Measurements from ENCODE around the gene SRMS. TPM values are rescaled to one million over a fixed set of nuclear protein-coding genes. Genes with fewer than 3 reads are reported as not detected.

SRMS gene
- total RNA-seq, 1 experiment from 2014 or later, result not detected

- no peak for DNase-seq (ENCODE audit: low read depth)
Measured at GRCh38 chr20:63553933-63554290, 6.4 kb upstream of the SRMS start, which contains the start of gene FNDC11. Gene FNDC11, plus strand, starts transcription at chr20:63554159. Its CDS starts 1,505 bp downstream, at chr20:63555664.

GRCh38 chr20:63553251-63553932 lies 5.8 kb upstream of the SRMS start:
- peak; percentile 68 for DNase-seq (ENCODE audit: low read depth)

- DNase-seq (ENCODE audit: low read depth), result peak; percentile 53
Measured at GRCh38 chr20:63552481-63553249, 5.1 kb upstream of the SRMS start.

- no peak for DNase-seq (ENCODE audit: low read depth)
Measured at GRCh38 chr20:63551068-63551467, 3.5 kb upstream of the SRMS start.

- DNase-seq (ENCODE audit: low read depth), result no peak
Measured at GRCh38 chr20:63549679-63550282, 2.2 kb upstream of the SRMS start.

- DNase-seq (ENCODE audit: low read depth), result no peak
Measured at GRCh38 chr20:63549019-63549418, 1.5 kb upstream of the SRMS start.

GRCh38 chr20:63548542-63548941 lies 993 bp upstream of the SRMS start:
- no peak for DNase-seq (ENCODE audit: low read depth)

- no peak for DNase-seq (ENCODE audit: low read depth)
Measured at GRCh38 chr20:63546956-63547724, 409 bp downstream of the SRMS start.

- no peak for DNase-seq (ENCODE audit: low read depth)
Measured at GRCh38 chr20:63546256-63546955, 1.1 kb downstream of the SRMS start.

GRCh38 chr20:63545814-63546213 lies 1.7 kb downstream of the SRMS start:
- no peak for DNase-seq (ENCODE audit: low read depth)

GRCh38 chr20:63544958-63545516 lies 2.5 kb downstream of the SRMS start:
- peak; percentile 74 for DNase-seq (ENCODE audit: low read depth)

GRCh38 chr20:63544241-63544957 lies 3.1 kb downstream of the SRMS start:
- no peak for DNase-seq (ENCODE audit: low read depth)

GRCh38 chr20:63543733-63544132 lies 3.8 kb downstream of the SRMS start:
- DNase-seq (ENCODE audit: low read depth), result no peak

- no peak for DNase-seq (ENCODE audit: low read depth)
Measured at GRCh38 chr20:63543131-63543530, 4.4 kb downstream of the SRMS start.

- no peak for DNase-seq (ENCODE audit: low read depth)
Measured at GRCh38 chr20:63542696-63543095, 4.9 kb downstream of the SRMS start.

- DNase-seq (ENCODE audit: low read depth), result no peak
Measured at GRCh38 chr20:63542031-63542559, 5.5 kb downstream of the SRMS start.

GRCh38 chr20:63541371-63541770 lies 6.2 kb downstream of the SRMS start:
- no peak for DNase-seq (ENCODE audit: low read depth)

GRCh38 chr20:63540417-63541186 lies 6.9 kb downstream of the SRMS start:
- peak; percentile 28 for DNase-seq (ENCODE audit: low read depth)

Measured in M059J (cell line).